HG03354 (cell line): ENCODE measurements around the gene COX7C.
"Not testable (repeated sequence)": the region's sequence is repeated elsewhere in the genome, so short reads cannot be mapped to it uniquely, and the experiment has no call there.

Source experiments
- ATAC-seq: cut with Tn5 transposase; IDR thresholded peaks from one replicate; pipeline ENCODE4 v1.9.1; 2021; ENCODE audit warnings: mild to moderate bottlenecking; ENCODE audit not compliant: unreplicated experiment, poor library complexity, severe bottlenecking

The COX7C gene

DNA sequence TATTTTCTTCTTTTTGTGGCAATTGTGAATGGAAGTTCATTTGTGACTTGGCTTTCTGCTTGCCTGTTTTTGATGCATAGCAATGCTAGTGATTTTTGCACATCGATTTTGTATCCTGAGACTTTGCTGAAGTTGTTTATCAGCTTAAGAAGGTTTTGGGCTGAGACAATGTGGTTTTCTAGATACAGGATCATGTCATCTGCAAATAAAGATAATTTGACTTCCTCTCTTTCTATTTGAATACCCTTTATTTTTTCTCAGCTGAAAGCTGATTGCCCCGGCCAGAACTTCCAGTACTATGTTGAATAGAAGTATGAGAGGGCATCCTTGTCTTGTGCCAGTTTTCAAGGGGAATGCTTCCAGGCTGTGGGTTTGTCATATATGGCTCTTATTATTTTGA is 43.0 kb downstream of the COX7C start:
- not testable (repeated sequence) for ATAC-seq

- ATAC-seq = no peak
Observed at GRCh38 chr5:86664173-86664572, 46.4 kb downstream of the COX7C start.

GRCh38 chr5:86665984-86666760 is 48.4 kb downstream of the COX7C start:
- no peak for ATAC-seq

GRCh38 chr5:86666981-86667380 is 49.2 kb downstream of the COX7C start:
- no peak for ATAC-seq
